ENCODE data around the gene F2RL2.

Gene F2RL2

GRCh38 chr5:76663573-76663972, 40.4 kb upstream of the F2RL2 start:
- DNase-seq (ENCODE audit: low spot score) = no peak
- TF ChIP-seq, protein P1, sequence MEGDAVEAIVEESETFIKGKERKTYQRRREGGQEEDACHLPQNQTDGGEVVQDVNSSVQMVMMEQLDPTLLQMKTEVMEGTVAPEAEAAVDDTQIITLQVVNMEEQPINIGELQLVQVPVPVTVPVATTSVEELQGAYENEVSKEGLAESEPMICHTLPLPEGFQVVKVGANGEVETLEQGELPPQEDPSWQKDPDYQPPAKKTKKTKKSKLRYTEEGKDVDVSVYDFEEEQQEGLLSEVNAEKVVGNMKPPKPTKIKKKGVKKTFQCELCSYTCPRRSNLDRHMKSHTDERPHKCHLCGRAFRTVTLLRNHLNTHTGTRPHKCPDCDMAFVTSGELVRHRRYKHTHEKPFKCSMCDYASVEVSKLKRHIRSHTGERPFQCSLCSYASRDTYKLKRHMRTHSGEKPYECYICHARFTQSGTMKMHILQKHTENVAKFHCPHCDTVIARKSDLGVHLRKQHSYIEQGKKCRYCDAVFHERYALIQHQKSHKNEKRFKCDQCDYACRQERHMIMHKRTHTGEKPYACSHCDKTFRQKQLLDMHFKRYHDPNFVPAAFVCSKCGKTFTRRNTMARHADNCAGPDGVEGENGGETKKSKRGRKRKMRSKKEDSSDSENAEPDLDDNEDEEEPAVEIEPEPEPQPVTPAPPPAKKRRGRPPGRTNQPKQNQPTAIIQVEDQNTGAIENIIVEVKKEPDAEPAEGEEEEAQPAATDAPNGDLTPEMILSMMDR (IDR thresholded peaks at IDR 0.05; ENCODE audit: borderline replicate concordance, control extremely low read depth, extremely low read depth, insufficient read depth, missing control alignments) = no peak
- in situ Hi-C loops (cut with MboI; ENCODE audit: low sequenced_read_pairs, unreplicated experiment) = no loop called here

DNA sequence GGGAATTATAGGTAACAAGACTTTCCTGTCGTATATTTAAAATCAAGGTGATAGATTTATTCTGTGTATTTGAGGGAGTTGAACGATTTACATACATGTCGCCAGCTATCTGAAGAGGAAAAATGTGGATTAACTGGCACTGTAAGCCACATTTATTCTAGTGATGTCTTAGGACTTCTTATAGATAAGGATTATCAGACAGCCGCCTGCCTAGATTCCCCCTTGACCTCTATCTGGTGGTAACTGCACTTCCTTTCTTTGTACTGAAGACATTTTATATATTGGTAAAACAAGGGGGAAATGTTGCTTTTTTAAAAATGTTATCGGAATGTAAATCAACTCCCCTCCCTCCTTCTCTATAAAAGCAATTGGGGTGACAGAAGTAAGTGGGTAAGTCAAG, 39.3 kb upstream of the F2RL2 start:
- DNase-seq (ENCODE audit: low spot score) = no peak
- TF ChIP-seq, protein P1 (IDR thresholded peaks at IDR 0.05; ENCODE audit: borderline replicate concordance, control extremely low read depth, extremely low read depth, insufficient read depth, missing control alignments) = no peak
- in situ Hi-C loops (cut with MboI; ENCODE audit: low sequenced_read_pairs, unreplicated experiment) = no loop called here

DNA sequence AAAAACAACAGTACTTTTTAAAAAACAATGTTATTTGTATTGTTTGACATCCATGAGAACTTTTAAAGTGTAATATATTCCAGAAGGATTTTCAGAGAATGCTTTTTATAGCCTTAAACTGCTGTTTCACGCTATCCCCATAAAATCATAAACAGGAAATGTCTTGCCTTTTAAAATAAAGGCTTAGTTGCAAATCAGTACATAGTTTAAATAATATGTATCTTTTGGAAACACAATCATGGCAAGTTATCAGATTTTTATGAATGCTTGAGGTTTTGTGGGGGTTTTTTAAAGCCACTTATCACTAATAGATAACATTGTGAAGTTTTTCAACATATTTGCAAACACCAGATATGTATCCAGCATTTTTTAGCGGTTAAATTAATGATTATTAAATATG, 37.2 kb upstream of the F2RL2 start:
- no peak for DNase-seq (ENCODE audit: low spot score)
- TF ChIP-seq, protein P1 (IDR thresholded peaks at IDR 0.05; ENCODE audit: borderline replicate concordance, control extremely low read depth, extremely low read depth, insufficient read depth, missing control alignments) = no peak
- in situ Hi-C loops (cut with MboI; ENCODE audit: low sequenced_read_pairs, unreplicated experiment) = no loop called here

GRCh38 chr5:76657683-76658311, 34.6 kb upstream of the F2RL2 start:
- in situ Hi-C loops (cut with MboI; ENCODE audit: low sequenced_read_pairs, unreplicated experiment) = no loop called here
- no peak for DNase-seq (ENCODE audit: low spot score)
- TF ChIP-seq, protein P1 (IDR thresholded peaks at IDR 0.05; ENCODE audit: borderline replicate concordance, control extremely low read depth, extremely low read depth, insufficient read depth, missing control alignments) = no peak

- in situ Hi-C loops (cut with MboI; ENCODE audit: low sequenced_read_pairs, unreplicated experiment) = no loop called here
- TF ChIP-seq, protein P1 (IDR thresholded peaks at IDR 0.05; ENCODE audit: borderline replicate concordance, control extremely low read depth, extremely low read depth, insufficient read depth, missing control alignments) = no peak
- no peak for DNase-seq (ENCODE audit: low spot score)
Measured at GRCh38 chr5:76657091-76657490, 33.9 kb upstream of the F2RL2 start.

DNA sequence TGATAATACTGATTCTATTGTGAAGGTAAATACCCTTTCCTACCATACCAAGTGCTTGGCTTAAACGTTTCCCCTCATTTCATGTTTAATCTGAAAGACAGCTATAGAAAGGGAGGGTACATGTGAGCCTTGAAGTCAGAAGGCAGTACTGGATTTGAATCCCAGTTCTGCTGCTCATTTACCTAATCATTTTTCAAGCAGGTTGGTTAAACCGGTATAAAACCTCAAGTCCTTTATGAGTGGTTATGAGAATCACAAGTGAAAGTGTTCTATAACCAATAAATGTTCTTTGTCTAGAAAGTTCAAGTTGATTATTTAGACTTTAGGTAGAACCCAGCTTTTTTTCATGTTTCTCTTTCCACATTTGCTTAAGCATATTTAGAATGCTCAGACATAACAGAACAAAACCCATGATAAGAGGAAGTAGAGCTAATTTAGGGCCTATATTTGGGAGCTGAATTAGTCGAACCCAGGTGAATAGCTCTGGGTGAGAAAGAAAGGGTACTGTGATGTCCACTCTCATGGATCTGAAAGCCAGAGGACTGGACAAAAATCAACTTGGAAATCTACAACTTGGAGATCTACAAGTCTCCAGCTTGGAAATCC, 29.7 kb upstream of the F2RL2 start:
- in situ Hi-C loops (cut with MboI; ENCODE audit: low sequenced_read_pairs, unreplicated experiment) = no loop called here
- no peak for DNase-seq (ENCODE audit: low spot score)
- TF ChIP-seq, protein P1 (IDR thresholded peaks at IDR 0.05; ENCODE audit: borderline replicate concordance, control extremely low read depth, extremely low read depth, insufficient read depth, missing control alignments) = no peak
